Activated naive CD8-positive, alpha-beta T cell (primary cell): ENCODE measurements around the gene DOC2A.
"Not testable (repeated sequence)": the region's sequence is repeated elsewhere in the genome, so short reads cannot be mapped to it uniquely, and the experiment has no call there.

Experiments
- H3K27ac Mint-ChIP-seq: one replicate; pipeline ENCODE4 v1.8.0; 2021; ENCODE audit warnings: mixed read lengths
- H3K27me3 Mint-ChIP-seq: one replicate; pipeline ENCODE4 v1.8.0; 2021; ENCODE audit warnings: mixed read lengths
- H3K36me3 Mint-ChIP-seq: one replicate; pipeline ENCODE4 v1.8.0; 2021; ENCODE audit warnings: mixed read lengths
- H3K4me1 Mint-ChIP-seq: one replicate; pipeline ENCODE4 v1.8.0; 2021; ENCODE audit warnings: low read depth, mixed read lengths
- H3K4me3 Mint-ChIP-seq: one replicate; pipeline ENCODE4 v1.8.0; 2021; ENCODE audit warnings: mild to moderate bottlenecking, mixed read lengths
- H3K9me3 Mint-ChIP-seq: one replicate; pipeline ENCODE4 v1.8.0; 2021; ENCODE audit warnings: low read depth, mixed read lengths

Gene DOC2A

DNA sequence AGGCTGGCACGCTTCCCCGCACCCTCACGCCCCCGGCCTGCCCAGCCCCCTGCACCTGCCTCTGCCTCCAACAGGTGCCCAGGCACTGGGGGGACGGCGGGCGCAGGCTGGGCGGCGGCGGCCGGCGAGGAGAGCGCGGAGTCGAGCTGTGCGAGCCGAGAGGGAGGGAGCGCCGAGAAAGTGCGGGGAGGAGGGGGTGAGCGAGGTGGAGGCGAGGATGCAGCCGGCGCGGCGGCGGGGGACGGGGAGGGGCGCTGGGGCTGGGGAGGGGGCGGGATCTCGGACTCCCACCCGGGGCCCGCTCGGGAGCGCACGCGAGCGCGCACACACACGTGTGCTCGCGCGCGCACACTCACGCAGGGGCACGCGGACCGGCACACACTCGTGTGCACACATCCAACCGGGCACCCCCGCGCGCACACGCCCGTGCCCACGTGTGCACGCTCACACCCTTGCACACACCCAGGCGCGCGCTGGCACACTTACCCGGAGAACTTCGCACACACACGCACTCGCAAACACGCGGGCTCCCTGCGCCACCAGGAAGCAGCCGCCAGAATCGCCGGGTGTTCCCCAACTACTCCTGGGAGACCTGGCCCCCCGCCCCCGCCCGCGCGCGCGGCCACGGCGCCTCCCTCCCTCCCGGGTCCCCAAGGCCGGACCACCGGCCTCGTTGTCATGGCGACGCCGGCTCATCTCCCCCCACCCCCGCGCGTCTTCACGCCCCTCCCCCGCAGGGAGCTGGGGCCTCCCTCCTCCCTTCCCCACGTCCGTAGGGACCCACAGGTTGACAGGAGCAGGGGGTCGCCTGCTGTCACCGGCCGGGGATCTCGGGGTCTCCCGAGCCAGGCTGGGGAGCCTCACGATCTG, at the start of gene DOC2A:
Gene DOC2A, minus strand, starts transcription at position 184 of the 870 bp plus-strand sequence. CDS start 805 bp downstream, outside the sequence.
- H3K4me3 Mint-ChIP-seq, result peak within 1 kb of the TSS; percentile 88
- H3K4me1 Mint-ChIP-seq, result peaks cover 7% of the 10 kb centered on the region
- peaks cover 2% of the 10 kb centered on the region for H3K27me3 Mint-ChIP-seq
- no peaks in the 10 kb centered on the region for H3K36me3 Mint-ChIP-seq
- peak within 1 kb of the TSS; percentile 46 for H3K27ac Mint-ChIP-seq
- H3K9me3 Mint-ChIP-seq, result no peaks in the 10 kb centered on the region

DNA sequence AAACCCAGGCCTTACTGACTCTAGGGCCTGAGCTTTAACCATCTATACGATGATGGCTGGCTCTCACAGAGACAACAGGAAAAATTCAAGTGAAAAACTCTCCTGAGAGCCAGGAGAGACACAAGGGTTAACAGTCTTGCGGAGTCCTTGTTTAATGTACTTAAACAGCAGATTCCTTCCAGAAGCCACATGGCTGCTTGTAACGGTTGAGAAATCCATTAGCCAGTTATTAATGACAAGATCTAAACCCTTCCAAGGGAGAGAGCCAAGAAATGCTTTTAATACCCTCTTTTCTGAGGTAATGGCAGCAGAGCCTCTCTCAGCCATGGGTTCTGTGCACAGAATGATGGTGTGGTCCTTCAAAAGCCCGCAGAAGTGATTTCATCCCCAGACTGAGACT, 49.5 kb upstream of the DOC2A start:
- H3K27ac Mint-ChIP-seq, result no peak overlapping the region
- H3K4me1 Mint-ChIP-seq, result peaks cover 7% of the 10 kb centered on the region
- H3K9me3 Mint-ChIP-seq, result no peaks in the 10 kb centered on the region
- H3K4me3 Mint-ChIP-seq, result no peak overlapping the region
- H3K36me3 Mint-ChIP-seq, result no peaks in the 10 kb centered on the region
- H3K27me3 Mint-ChIP-seq, result no peaks in the 10 kb centered on the region

DNA sequence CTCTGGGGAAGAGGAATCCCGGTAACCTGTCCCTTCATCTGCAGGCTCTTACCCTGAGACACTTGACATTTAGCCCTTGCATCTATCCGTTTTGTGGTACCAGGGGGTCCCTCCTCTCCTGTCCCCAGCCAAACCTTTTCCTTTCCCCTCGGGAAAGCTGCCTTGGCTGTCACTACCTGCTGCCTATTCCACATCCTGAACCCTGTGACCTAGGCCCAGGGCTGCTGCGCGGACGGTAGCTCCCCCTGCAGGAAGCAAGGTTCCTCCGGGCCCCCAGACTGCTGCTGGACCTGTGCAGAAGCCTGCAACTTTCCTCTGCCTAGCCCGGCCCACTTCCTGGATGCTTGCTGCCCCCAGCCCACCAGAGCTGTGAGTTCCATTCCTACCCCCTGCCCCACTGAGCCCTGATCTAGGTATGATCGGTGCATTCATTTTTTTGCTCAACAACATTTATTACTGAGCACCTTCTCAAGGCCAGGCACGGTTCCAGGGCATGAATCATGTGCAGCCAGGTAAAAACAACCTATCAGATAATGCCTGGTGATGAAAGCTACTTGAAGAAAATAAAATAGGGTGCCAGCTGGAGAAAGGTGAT, 44.2 kb upstream of the DOC2A start:
- H3K9me3 Mint-ChIP-seq, result no peaks in the 10 kb centered on the region
- peaks cover 17% of the 10 kb centered on the region for H3K4me1 Mint-ChIP-seq
- no peak overlapping the region for H3K27ac Mint-ChIP-seq
- H3K27me3 Mint-ChIP-seq, result no peaks in the 10 kb centered on the region
- no peaks in the 10 kb centered on the region for H3K36me3 Mint-ChIP-seq
- H3K4me3 Mint-ChIP-seq, result peak overlapping the region; percentile 68

DNA sequence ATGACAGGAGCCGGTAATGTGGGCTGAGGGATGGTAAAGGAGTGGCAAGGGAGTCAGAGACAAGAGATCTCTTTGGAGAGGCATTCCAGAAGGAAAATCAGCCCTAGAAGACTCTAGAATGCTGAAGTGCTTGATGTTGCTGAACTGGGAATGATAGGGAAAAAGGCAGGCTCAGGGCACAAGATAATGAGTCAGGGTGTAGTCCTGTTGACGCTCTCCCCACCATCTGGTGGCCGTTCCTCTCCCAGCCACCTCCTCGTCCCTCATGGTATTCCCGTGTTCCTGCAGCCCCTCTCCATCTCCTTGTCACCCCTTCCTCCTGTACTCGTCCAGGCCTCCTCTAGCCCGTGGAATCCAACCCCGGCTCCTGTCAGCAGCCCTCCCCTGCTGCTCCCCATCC, 43.6 kb upstream of the DOC2A start:
- no peaks in the 10 kb centered on the region for H3K27me3 Mint-ChIP-seq
- H3K4me3 Mint-ChIP-seq, result peak overlapping the region; percentile 68
- no peak overlapping the region for H3K27ac Mint-ChIP-seq
- H3K36me3 Mint-ChIP-seq, result no peaks in the 10 kb centered on the region
- peaks cover 17% of the 10 kb centered on the region for H3K4me1 Mint-ChIP-seq
- no peaks in the 10 kb centered on the region for H3K9me3 Mint-ChIP-seq

DNA sequence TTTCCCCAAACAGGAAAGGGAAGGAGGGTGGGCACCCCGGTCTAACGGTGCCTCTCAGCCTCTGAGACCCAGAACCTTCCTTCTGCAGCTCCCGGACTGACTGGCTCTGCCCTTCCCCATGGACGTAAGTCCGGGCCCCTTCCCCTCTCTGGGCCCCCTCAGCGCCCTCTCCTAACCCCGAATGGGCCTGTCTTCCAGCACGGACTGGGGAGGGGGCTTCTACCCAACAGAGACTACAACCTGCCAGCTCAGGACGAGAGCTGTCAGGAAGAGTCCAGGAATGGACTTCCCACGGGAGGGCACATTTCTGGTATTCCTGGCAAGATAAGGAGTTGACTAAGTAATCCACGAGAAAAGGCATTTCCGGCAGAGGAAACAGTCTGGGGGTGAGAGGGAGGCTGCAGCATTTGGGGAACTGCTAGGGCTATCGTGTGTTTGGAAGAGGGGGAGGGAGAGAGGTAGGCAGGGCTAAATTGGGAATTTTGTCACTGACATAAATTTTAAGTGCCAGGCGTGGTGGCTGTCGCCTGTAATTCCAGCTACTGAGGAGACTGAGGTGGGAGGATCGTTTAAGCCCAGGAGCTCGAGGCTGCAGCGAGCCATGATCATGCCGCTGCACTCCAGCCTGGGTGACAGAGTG, 42.7 kb upstream of the DOC2A start:
- Mint-ChIP-seq H3K9me3 (no peaks in the 10 kb centered on the region), H3K36me3 (no peaks in the 10 kb centered on the region), H3K4me3 (peak overlapping the region; percentile 82), H3K27me3 (no peaks in the 10 kb centered on the region), H3K27ac (peak overlapping the region; percentile 16), H3K4me1 (peaks cover 17% of the 10 kb centered on the region)

DNA sequence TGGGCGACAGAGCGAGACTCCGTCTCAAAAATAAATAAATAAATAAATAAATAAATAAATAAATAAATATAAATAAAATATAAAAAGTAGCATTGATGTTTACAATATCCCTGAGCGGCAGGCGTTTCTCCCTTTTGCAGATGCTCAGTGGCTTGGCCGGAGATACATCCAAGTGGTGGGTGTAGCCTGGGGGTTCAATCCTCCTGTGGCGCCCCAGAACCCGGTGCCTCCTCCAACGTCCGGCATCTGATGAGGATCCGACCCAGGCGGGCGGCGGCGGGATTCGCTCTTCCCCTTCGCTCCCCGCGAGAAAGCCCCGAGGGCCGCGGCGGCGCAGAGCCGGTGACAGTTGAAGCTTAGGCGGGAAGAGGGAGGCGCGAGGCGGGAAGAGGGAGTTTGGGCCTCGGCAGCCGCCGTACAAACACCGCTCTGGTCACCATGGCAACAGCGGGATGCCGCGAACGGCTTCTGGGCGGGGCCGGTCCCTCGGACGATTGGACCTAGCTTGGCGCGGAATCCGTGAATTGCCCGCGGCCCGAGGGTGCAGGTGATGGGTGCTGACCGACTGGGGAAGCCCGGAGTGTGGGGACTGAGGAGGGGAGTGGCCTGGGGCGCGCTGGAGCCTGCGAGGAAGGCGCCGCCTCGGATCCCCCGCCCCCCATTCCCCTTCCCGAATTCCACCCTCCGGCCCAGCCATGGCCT, 42.0 kb upstream of the DOC2A start:
- no peaks in the 10 kb centered on the region for H3K9me3 Mint-ChIP-seq
- H3K27ac Mint-ChIP-seq, result peak overlapping the region; percentile 66
- H3K4me3 Mint-ChIP-seq, result peak overlapping the region; percentile 92
- H3K4me1 Mint-ChIP-seq, result peaks cover 17% of the 10 kb centered on the region
- H3K36me3 Mint-ChIP-seq, result no peaks in the 10 kb centered on the region
- H3K27me3 Mint-ChIP-seq, result no peaks in the 10 kb centered on the region

DNA sequence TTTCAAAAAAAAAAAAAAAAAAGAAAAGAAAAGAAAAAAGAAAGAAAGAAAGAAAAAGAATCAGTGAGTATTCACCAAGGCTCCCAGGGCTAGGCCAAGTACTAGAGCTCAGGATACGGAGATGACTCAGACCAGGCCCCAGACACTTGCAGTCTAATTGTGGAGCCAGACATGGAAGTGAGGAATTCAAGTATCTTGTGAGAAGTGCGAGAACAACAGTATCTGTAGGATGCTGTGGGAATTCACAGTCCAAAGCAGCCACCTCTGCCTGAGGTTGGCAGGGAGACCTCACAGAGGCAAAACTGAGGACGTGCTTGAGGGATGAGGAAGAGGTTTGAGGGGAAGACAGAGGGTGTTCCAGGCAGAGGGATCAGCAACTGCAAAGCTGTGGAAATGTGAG, 40.7 kb upstream of the DOC2A start:
- H3K4me3 Mint-ChIP-seq, result peak overlapping the region; percentile 80
- H3K36me3 Mint-ChIP-seq, result no peaks in the 10 kb centered on the region
- H3K27ac Mint-ChIP-seq, result peak overlapping the region; percentile 61
- no peaks in the 10 kb centered on the region for H3K27me3 Mint-ChIP-seq
- peaks cover 17% of the 10 kb centered on the region for H3K4me1 Mint-ChIP-seq
- no peaks in the 10 kb centered on the region for H3K9me3 Mint-ChIP-seq

DNA sequence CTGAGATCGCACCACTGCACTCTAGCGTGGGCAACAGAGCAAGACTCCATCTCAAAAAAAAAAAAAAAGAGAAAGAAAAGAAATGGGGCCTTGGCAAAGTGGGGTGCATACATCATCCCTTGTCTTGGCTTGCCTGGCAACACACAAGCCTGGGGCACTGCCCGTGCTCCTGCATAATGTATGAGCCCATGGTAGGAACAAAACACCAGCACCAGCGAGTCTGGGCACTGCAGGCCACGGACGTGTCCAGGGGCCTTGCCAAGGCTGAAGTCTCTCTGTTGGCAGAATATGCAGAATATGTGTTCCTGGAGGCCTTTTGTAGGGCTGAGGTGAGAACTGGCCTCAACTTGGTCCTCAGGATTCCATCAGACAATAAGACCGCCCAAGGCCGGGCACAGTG, 39.0 kb upstream of the DOC2A start:
- Mint-ChIP-seq H3K4me3 (no peak overlapping the region), H3K9me3 (no peaks in the 10 kb centered on the region), H3K27me3 (no peaks in the 10 kb centered on the region), H3K36me3 (no peaks in the 10 kb centered on the region), H3K4me1 (peaks cover 12% of the 10 kb centered on the region), H3K27ac (no peak overlapping the region)

DNA sequence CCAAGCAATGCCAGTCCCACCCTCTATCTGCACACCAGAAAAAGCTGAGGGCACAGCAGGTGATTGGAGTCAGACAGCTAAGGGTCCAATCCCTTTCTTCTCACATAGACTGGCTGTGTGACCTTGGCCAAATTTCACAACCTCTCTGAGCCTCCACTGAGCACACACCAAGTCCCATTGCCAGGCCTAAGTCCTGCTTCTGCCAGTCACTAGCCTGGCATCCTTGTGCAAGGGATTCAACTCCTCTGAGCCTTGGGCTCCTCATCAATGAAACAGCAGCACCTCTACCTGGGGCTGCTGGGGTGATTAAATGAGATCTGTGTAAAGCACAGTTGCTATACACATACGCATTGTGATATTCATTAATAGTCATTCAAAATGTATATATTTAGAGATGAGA, 35.8 kb upstream of the DOC2A start:
- H3K36me3 Mint-ChIP-seq, result no peaks in the 10 kb centered on the region
- H3K4me1 Mint-ChIP-seq, result peaks cover 2% of the 10 kb centered on the region
- no peaks in the 10 kb centered on the region for H3K27me3 Mint-ChIP-seq
- H3K27ac Mint-ChIP-seq, result no peak overlapping the region
- no peak overlapping the region for H3K4me3 Mint-ChIP-seq
- no peaks in the 10 kb centered on the region for H3K9me3 Mint-ChIP-seq

DNA sequence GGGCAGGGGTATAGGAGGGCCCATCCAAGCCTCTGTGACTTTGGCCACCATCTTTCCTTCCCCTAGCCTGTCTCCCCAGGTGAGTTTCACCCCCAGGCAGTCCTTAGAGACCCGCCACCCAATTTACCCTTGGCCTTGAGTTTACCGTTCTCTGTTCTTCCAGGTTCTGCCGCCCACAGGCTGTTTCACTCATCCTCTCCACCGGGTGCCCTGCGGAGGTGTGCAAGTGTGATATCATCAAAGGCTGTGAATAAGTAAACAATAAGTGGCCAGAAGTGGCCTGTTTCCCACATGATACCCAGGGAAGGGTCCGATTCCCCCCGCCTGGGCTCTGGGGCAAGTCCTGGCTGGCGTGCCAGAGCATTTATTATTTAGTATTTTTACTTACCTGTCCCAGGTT, 35.4 kb upstream of the DOC2A start:
- Mint-ChIP-seq H3K27ac (no peak overlapping the region), H3K4me3 (no peak overlapping the region), H3K36me3 (no peaks in the 10 kb centered on the region), H3K9me3 (no peaks in the 10 kb centered on the region), H3K27me3 (no peaks in the 10 kb centered on the region), H3K4me1 (no peaks in the 10 kb centered on the region)

DNA sequence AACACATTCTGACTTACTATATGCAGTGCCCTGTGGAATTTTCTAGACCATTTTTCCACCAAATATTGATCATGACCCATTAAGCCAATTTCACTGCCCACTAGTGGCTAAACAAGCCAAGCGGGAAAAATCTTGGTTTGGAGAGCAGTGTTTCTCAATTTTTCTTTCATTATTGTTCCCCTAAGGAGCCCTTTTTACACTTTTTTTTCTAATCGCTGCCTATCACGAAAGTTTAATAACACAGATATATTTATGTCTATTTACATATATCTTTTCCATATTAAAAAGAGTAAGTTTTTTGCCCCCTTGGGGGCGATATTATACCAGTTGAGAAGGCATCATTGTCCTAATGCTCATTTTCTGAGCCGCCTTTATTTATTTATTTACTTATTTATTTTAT, 31.0 kb upstream of the DOC2A start:
- H3K27ac Mint-ChIP-seq, result no peak overlapping the region
- H3K9me3 Mint-ChIP-seq, result no peaks in the 10 kb centered on the region
- peaks cover 2% of the 10 kb centered on the region for H3K27me3 Mint-ChIP-seq
- H3K36me3 Mint-ChIP-seq, result no peaks in the 10 kb centered on the region
- no peak overlapping the region for H3K4me3 Mint-ChIP-seq
- no peaks in the 10 kb centered on the region for H3K4me1 Mint-ChIP-seq

DNA sequence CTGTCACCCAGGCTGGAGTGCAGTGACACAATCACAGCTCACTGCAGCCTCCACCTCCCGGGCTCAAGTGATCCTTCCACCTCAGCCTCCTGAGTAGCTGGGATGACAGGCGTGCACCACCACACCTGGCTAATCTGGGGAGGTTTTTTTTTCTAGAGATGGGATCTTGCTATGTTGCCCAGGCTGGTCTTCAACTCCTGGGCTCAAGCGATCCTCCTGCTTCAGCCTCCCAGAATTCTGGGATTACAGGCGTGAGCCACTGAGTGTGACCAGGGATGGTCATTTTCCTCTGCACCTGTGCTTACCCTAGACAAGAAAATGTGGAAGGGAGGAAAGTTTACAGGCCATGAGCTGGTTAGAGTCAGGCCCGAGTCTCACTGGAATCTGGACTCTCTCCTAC, 29.9 kb upstream of the DOC2A start:
- H3K27ac Mint-ChIP-seq, H3K9me3 Mint-ChIP-seq, H3K4me3 Mint-ChIP-seq, H3K36me3 Mint-ChIP-seq, H3K4me1 Mint-ChIP-seq, H3K27me3 Mint-ChIP-seq: not testable (repeated sequence)

DNA sequence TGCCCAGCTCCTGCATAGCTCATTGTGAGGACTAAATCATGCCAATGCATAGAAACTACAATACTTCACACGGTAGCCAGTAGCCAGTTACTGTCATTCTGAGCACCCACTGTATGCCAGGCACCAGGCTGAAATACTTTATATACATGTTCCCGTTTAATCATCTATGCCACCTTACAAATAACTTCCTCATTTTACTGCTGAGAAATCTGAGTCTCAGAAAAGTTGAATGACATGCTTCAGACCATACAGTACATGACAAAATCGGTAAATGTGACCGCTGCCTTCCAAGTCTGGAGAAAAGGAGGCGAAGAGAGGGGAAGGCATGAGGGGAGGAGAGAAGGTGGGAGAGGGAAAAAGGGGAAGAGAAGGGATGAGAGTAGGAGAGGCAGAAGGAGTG, 29.4 kb upstream of the DOC2A start:
- Mint-ChIP-seq H3K4me3 (no peak overlapping the region), H3K27me3 (peaks cover 2% of the 10 kb centered on the region), H3K36me3 (no peaks in the 10 kb centered on the region), H3K4me1 (no peaks in the 10 kb centered on the region), H3K27ac (no peak overlapping the region), H3K9me3 (no peaks in the 10 kb centered on the region)

DNA sequence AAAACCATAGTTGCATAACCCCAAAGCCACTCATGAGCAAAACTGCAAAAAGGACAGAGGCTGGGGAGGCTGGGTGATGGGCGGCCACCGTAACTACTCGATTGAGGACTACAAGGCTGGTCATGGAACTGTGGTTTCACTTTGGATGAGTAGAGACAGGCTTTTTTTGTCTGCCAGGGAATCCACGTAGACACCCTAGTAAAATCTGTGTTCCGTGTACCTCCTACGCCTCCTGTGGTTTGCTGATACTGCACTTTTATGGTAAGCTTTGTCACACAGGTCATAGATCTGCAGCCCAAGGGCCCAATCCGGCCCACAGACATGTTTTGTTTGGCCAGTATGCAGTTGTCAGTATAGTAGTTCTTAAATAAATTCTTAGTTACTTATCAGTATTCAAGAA, 22.4 kb upstream of the DOC2A start:
- Mint-ChIP-seq H3K9me3 (no peaks in the 10 kb centered on the region), H3K27ac (no peak overlapping the region), H3K4me1 (peaks cover 11% of the 10 kb centered on the region), H3K4me3 (no peak overlapping the region), H3K36me3 (no peaks in the 10 kb centered on the region), H3K27me3 (peaks cover 16% of the 10 kb centered on the region)
